ENCODE measurements around the gene PMF1. TPM values are rescaled to one million over a fixed set of nuclear protein-coding genes. Genes with fewer than 3 reads are reported as not detected.
A peak's percentile ranks its signal among the peaks of the same experiment; 100 is the strongest.

Gene PMF1
- total and polyA plus RNA-seq, 2 experiments from 2014 or later: 44.4 to 47.7 TPM

DNA sequence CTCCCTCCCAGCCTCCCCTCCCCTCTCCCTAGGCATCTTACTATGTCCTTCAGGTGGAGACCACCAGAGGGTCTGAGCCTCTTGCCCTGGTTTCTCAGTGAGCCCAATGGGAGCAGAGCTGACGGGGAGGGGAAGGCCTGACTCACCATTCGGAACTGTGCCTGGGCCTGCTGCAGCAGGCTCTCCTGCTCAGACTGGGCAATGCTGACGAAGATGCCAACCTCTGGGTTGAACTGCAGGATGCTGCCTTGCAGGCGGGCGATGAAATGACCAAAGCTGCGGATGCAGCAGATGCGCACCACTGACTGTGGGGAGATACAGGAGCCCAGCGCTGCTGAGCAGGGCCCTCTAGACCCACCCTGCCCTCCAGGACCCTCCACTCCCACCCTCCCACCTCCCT, 46.1 kb downstream of the PMF1 start:
- no peaks in the 10 kb centered on the region for H3K9me2 ChIP-seq (ENCODE audit: insufficient read depth)
- no peak for TF ChIP-seq EZH2 (IDR thresholded peaks at IDR 0.05; ENCODE audit: insufficient read depth, poor library complexity, severe bottlenecking)
- no peak for TF ChIP-seq EZH2phosphoT487 (IDR thresholded peaks at IDR 0.05; ENCODE audit: insufficient read depth, low read depth)
- H3K9me3 ChIP-seq (ENCODE audit: low read depth): no peaks in the 10 kb centered on the region
- 93 to 95% methylated on average over 5 to 8 of the region's 8 CpGs for WGBS, 2 experiments (ENCODE audit: low coverage in 1 of 2, low lambda C conversion rate in 2 of 2, missing lambda C conversion rate in 2 of 2)
- H2AFZ ChIP-seq: no peak overlapping the region
- H3K27ac ChIP-seq: no peak overlapping the region
- peaks cover 47% of the 10 kb centered on the region for H3K36me3 ChIP-seq (ENCODE audit: low read depth)
- H3K4me1 ChIP-seq (ENCODE audit: insufficient read depth): peaks cover 18% of the 10 kb centered on the region
- peaks cover 7% of the 10 kb centered on the region; the same call in 1 of the 2 replicates for H3K79me2 ChIP-seq (ENCODE audit: insufficient read depth)
- in situ Hi-C loops (cut with MboI): no loop called here
- H3K9ac ChIP-seq: no peak overlapping the region
- H3K4me2 ChIP-seq (ENCODE audit: unreplicated experiment): no peak overlapping the region
- no peaks in the 10 kb centered on the region for H3K27me3 ChIP-seq (replicated peaks; ENCODE audit: insufficient read depth)
- no peaks in the 10 kb centered on the region for H4K20me1 ChIP-seq (ENCODE audit: insufficient read depth)
- DNase-seq: no peak
- H3F3A ChIP-seq (ENCODE audit: insufficient read depth): peaks cover 24% of the 10 kb centered on the region
- H3K4me3 ChIP-seq: no peak overlapping the region

DNA sequence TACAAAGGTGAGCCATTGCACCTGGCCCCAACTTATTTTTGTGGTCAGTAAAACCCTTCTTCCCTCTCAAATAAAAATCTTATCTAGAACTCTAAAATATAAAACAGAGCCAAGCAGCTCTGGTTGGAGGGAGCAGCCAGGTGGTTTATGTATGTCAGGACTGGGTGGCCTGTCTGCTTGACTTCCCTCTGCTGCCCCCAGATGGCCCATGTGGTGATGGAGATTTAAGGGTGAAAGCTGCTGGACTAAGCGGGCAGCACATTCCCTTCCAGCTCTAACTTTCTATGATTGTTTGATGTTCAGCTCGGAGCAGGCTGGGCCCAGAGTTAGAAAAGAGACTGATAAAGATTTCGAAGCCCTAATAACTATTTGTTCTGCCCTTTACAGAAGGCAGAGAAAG, 47.0 kb downstream of the PMF1 start:
- Histone ChIP-seq H3K36me3 (ENCODE audit: low read depth) (peaks cover 46% of the 10 kb centered on the region), H3K9ac (no peak overlapping the region), H3K9me3 (ENCODE audit: low read depth) (no peaks in the 10 kb centered on the region), H3K4me2 (ENCODE audit: unreplicated experiment) (no peak overlapping the region), H3F3A (ENCODE audit: insufficient read depth) (peaks cover 30% of the 10 kb centered on the region), H4K20me1 (ENCODE audit: insufficient read depth) (no peaks in the 10 kb centered on the region), H3K27ac (no peak overlapping the region), H2AFZ (no peak overlapping the region), H3K27me3 (replicated peaks; ENCODE audit: insufficient read depth) (no peaks in the 10 kb centered on the region), H3K4me3 (no peak overlapping the region), H3K79me2 (ENCODE audit: insufficient read depth) (peaks cover 7% of the 10 kb centered on the region; the same call in 1 of the 2 replicates), H3K4me1 (ENCODE audit: insufficient read depth) (peaks cover 18% of the 10 kb centered on the region), H3K9me2 (ENCODE audit: insufficient read depth) (no peaks in the 10 kb centered on the region)
- TF ChIP-seq EZH2 (IDR thresholded peaks at IDR 0.05; ENCODE audit: insufficient read depth, poor library complexity, severe bottlenecking) (no peak), EZH2phosphoT487 (IDR thresholded peaks at IDR 0.05; ENCODE audit: insufficient read depth, low read depth) (no peak)
- no peak for DNase-seq
- 82 to 91% methylated on average over 3 of the region's 3 CpGs for WGBS, 2 experiments (ENCODE audit: low coverage in 1 of 2, low lambda C conversion rate in 2 of 2, missing lambda C conversion rate in 2 of 2)
- in situ Hi-C loops (cut with MboI): no loop called here

DNA sequence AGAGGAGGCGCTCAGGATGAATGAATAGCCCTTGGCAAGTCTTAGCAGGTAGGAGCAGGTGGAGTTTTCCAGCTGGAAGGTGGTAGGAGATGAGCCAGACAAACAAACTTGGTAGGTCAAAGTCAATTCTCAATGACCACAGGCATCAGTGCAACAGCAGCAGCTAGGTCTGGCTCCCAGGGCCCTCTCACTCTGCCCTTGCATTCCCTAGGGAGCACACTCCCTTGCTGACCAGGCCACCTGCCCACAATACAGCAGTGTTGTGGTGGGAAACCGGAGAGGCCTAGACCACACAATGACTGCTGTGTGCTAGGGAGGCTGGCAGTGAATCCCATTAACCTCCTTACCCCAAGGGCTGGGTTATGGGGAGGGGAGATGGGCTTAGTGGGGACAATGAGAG, 48.1 kb downstream of the PMF1 start:
- H3F3A ChIP-seq (ENCODE audit: insufficient read depth): peaks cover 39% of the 10 kb centered on the region
- no peak for TF ChIP-seq EZH2 (IDR thresholded peaks at IDR 0.05; ENCODE audit: insufficient read depth, poor library complexity, severe bottlenecking)
- TF ChIP-seq EZH2phosphoT487 (IDR thresholded peaks at IDR 0.05; ENCODE audit: insufficient read depth, low read depth): no peak
- no peaks in the 10 kb centered on the region for H3K9me3 ChIP-seq (ENCODE audit: low read depth)
- peaks cover 18% of the 10 kb centered on the region for H3K4me1 ChIP-seq (ENCODE audit: insufficient read depth)
- WGBS, 2 experiments (ENCODE audit: low coverage in 1 of 2, low lambda C conversion rate in 2 of 2, missing lambda C conversion rate in 2 of 2): 97 to 100% methylated on average over 2 of the region's 2 CpGs
- in situ Hi-C loops (cut with MboI): no loop called here
- H4K20me1 ChIP-seq (ENCODE audit: insufficient read depth): no peaks in the 10 kb centered on the region
- H3K27ac ChIP-seq: no peak overlapping the region
- H3K4me2 ChIP-seq (ENCODE audit: unreplicated experiment): no peak overlapping the region
- no peak overlapping the region for H2AFZ ChIP-seq
- peaks cover 7% of the 10 kb centered on the region; the same call in 1 of the 2 replicates for H3K79me2 ChIP-seq (ENCODE audit: insufficient read depth)
- H3K4me3 ChIP-seq: no peak overlapping the region
- H3K36me3 ChIP-seq (ENCODE audit: low read depth): peaks cover 46% of the 10 kb centered on the region
- H3K9ac ChIP-seq: no peak overlapping the region
- H3K27me3 ChIP-seq (replicated peaks; ENCODE audit: insufficient read depth): no peaks in the 10 kb centered on the region
- H3K9me2 ChIP-seq (ENCODE audit: insufficient read depth): no peaks in the 10 kb centered on the region
- DNase-seq: no peak

DNA sequence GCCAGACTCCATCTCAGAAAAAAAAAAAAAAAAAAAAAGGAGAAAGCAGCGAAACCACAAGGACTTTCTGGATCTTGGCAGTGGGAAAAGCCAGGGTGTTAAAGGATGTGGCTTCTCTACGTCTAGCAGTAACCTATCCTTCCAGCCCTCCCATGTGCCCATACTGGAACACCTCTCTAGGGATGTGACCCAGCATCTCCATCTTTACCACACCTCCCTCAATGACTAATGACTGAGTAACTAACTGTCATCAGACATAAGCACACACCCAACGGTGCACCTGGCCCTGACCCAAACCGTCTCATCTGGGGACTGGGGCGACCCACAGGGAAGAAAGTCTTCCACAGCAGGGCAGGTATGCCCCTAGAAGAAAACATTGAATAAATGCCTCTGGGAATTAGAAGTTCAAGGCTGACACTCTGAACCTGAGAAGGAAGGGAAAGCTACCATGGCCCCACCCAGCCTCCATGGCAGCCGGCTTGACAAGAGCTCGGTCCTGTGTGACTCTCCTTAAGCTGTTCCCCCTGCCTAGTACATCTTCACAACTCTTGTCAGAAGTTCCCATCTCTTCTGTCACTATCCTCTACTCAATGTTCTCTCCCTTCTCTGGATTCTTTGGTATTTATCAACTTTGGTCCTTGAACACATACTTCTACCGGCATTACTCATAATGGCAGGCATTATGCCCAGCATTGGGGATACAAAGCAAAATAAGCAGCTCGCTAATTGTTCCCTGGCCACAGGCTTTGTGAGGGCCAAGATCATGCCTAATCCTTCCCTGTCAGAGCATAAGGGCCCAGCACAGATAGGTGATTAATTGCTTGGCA, 49.9 kb downstream of the PMF1 start:
- WGBS, 2 experiments (ENCODE audit: low coverage in 1 of 2, low lambda C conversion rate in 2 of 2, missing lambda C conversion rate in 2 of 2): 27 to 41% methylated on average over 9 of the region's 9 CpGs
- H3K27ac ChIP-seq: peak overlapping the region; percentile 86
- H3K36me3 ChIP-seq (ENCODE audit: low read depth): peaks cover 50% of the 10 kb centered on the region
- H3K4me2 ChIP-seq (ENCODE audit: unreplicated experiment): peak overlapping the region; percentile 29
- H3K9ac ChIP-seq: no peak overlapping the region
- in situ Hi-C loops (cut with MboI): no loop called here
- no peaks in the 10 kb centered on the region for H3K9me2 ChIP-seq (ENCODE audit: insufficient read depth)
- H3K79me2 ChIP-seq (ENCODE audit: insufficient read depth): peaks cover 7% of the 10 kb centered on the region; the same call in 1 of the 2 replicates
- H2AFZ ChIP-seq: no peak overlapping the region
- no peaks in the 10 kb centered on the region for H3K9me3 ChIP-seq (ENCODE audit: low read depth)
- H3F3A ChIP-seq (ENCODE audit: insufficient read depth): peaks cover 44% of the 10 kb centered on the region
- TF ChIP-seq EZH2phosphoT487 (IDR thresholded peaks at IDR 0.05; ENCODE audit: insufficient read depth, low read depth): no peak
- TF ChIP-seq EZH2 (IDR thresholded peaks at IDR 0.05; ENCODE audit: insufficient read depth, poor library complexity, severe bottlenecking): no peak
- H3K27me3 ChIP-seq (replicated peaks; ENCODE audit: insufficient read depth): no peaks in the 10 kb centered on the region
- peak overlapping the region; percentile 9; the same call in 1 of the 2 replicates for H3K4me3 ChIP-seq
- DNase-seq: peak; percentile 93
- H4K20me1 ChIP-seq (ENCODE audit: insufficient read depth): no peaks in the 10 kb centered on the region
- peaks cover 18% of the 10 kb centered on the region for H3K4me1 ChIP-seq (ENCODE audit: insufficient read depth)

Data from GM23248 (cell line).